GM21381 (cell line): ENCODE measurements around the gene SDC1.

ENCODE experiments used
- ATAC-seq: cut with Tn5 transposase; IDR thresholded peaks from one replicate; pipeline ENCODE4 v1.9.1; 2021; ENCODE audit warnings: mild to moderate bottlenecking, moderate library complexity; ENCODE audit not compliant: unreplicated experiment

The SDC1 gene

GRCh38 chr2:20215183-20216040 is 9.5 kb downstream of the SDC1 start:
- ATAC-seq = no peak

DNA sequence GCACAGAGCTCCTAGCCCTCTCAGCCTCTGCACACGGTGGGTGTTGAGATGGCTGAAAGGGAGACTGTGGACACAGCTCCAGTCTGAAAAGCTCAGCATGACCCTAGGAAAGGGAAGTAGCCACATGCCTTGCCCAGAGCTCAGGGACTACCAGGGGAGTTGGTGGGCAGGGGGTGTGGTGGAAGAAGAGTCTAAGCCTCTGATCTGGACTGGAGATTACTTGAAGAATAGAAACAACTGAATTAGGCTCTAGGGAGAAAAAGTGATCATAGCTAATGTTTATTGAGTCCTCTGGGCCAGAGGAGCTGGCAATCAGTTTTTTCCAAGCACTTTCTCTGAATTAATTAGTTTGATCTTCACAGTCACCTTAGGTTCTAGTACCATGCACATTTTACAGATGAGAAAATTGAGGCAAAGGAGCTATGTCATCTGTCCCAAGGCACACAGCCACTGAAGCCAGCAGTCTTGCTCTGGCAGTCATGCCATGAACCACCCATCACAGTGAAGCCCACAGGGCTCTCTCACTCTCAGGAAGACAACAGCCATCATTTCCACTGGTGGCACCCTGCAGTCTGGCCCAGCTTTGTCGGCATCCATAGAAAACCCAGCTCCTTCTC is 10.3 kb downstream of the SDC1 start:
- ATAC-seq = no peak

DNA sequence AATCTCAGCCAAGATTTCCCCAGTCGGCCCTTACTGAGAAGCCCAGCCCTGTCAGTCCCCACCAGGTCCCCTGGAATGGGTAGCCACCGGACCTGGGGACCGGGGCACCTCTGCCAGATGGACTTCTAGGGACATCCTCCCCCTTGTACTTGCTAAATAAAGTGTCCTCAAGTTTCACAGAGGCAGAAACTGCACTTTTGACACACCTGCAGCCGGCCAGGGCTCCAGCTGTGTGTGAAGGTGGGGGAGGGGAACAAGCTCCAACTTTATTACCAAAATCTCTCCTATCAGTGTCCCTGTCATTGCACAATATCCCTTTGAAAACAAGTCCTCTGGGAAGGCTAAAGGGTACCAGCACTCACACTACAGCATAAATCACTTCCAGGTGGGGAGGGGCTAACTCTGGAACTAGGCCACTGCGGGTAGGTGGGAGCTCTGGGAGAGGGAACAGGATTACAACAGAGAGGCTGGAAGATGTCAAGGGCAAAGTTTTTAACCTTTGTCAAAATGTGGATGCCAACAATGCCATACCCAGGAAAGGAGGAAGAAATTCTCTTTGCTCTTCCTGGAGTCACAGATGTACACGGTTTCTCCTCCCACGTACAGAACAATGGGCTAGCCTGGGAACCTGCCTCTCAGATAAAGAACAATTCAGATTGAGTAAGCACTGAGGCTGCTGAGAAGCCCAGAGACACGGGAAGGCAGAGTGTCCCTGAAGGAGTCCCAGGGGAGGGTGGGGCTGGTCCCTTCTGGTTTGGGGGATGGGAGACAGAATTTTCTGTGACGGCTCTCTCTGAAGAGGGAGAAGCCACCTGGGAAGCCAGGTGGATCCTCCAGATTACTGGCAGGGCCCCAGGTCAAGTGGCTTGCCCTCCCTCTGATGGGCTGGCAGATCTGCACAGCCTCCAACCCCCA is 11.0 kb downstream of the SDC1 start:
- no peak for ATAC-seq

- ATAC-seq = no peak
These were observed 11.9 kb downstream of the SDC1 start for GRCh38 chr2:20212871-20213503.

DNA sequence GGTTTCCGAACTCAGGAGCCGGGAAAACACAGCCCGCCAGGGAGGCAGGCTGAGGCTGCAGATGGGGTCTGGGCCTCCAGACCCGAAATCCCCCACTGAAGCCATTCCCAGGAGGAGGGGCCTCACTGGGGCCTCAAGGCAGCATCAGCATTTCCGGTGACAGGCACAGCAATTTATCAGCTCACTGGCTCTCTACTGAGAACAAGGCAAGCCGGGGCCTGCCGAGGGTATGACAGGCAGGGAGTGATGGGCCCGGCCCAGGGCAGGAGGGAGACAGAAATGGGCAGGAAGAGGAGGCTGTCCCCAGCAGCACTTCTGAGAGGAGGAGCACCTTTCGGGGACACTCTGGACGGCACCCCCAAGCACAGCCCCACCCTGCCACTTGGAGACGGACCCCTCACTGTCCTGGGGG is 12.5 kb downstream of the SDC1 start:
- ATAC-seq = no peak

DNA sequence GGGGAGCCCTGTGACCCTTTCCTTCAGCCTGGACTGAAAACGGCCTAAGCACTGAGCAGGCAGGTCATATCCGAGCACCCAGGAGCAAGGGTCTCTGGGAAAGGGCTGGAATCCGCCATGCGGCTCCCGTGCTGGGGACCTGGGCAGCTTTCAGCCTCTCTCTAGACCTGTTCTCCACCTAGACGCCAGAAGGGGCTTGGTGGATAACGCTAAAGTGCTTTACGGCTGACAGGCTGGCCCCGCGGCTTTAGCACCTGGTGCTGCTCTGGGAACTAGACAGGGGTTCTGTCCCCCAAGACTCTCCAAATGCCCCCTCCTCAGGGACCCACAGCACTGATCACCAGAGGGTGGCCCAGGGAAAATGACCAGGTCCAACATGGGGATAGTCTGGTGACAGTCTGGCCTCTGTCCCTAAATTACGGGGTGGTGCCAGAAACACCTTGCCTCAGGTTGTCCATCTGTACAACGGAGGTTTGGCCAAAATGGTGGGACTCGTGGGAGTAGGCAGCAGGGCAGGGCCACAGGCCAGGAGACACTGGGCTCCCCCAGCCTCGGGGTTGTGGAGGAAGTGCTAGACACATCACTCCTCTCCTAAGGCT is 13.0 kb downstream of the SDC1 start:
- no peak for ATAC-seq

GRCh38 chr2:20211420-20211819 is 13.5 kb downstream of the SDC1 start:
- ATAC-seq = no peak

DNA sequence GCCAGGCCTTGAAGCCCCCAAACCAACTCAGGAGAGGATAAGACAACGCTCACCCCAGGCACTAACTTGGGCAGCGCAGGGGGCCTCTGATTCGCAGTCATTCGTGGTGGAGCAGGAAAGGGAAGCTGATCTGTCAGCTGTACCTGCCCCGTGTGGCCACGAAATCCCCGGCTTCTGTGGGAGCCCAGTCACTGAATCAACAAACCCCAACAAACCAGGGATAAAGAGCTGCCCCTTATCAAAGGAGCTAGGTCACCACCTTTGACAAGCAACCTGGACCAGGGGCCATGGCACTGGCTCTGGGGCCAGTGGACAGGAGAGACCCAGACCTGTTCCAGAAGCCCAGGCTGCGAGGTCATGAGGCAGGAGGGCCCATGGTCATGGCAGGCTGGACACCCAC is 14.5 kb downstream of the SDC1 start:
- no peak for ATAC-seq

GRCh38 chr2:20209373-20210109 is 15.4 kb downstream of the SDC1 start:
- no peak for ATAC-seq

DNA sequence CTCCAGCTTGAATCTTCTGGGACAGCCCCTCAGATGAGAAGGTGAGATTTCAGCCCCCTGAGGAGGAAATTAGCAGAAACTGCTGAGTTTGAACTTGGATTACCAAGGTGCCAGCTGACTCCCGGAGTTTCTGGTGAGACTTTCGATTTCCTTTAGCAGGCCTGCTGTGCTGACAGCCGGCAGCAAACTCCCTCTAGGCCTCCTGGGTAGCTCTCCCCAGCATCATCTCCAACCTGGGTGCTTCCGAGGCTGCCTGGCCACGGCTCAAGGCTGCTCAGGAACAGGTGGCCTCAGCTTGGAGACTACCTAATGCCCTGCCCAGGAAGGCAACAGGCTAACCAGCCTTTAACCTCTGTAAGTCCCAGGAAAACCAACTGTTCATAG is 16.5 kb downstream of the SDC1 start:
- ATAC-seq = no peak

GRCh38 chr2:20207051-20207450 is 17.9 kb downstream of the SDC1 start:
- peak; percentile 62 for ATAC-seq

- no peak for ATAC-seq
These were observed 18.9 kb downstream of the SDC1 start for GRCh38 chr2:20205915-20206524.

DNA sequence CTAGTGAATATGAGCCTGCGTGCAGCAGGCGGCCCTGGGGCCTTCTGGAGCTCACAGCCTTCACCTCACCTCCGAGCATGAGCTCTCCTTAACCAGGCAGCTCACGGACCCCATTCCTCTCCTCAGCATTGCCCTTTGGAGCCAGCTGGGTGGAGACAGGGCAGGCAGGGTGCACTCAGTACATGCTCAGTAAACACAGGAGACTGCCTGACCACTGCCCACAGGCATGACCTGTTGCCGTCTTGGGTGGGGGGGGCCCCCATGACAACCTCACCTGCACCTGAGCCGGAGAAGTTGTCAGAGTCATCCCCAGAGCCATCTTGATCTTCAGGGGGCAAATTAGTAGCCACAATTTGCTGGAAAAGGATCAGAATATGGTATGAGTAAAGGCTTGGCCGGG is 19.9 kb downstream of the SDC1 start:
- no peak for ATAC-seq

DNA sequence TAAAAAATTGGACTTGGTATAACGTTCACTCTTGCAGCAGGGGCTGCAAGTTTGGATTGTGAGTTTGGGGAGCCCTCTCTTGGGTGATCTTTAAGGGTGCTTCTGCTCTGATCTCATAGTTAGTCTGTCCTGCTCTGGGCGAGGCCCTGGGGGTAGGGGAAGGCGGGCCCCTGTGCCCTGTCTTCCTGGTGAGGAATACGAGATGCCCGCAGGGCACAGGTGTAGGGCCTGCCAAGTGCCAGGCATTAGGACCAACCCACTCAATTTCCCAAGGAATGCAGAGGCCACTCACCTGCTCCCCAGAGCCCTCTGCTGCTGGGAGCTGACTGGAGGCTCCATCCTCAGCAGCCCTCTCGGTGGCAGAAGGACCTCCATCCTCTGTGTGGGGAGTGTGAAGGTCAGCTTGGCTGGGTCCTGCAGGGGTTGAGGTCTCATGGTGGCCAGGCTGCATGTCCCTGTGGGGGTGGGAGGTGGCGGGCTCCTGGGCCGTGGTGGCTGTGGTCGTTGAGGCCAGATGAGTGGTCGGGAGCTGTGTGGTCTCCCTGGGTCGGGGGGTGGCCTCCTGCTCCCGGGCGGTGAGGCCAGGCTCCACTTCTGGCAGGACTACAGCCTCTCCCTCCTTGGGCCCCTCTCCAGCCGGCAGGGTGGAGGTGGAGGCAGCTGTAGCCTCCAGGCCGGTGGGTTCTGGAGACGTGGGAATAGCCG is 21.3 kb downstream of the SDC1 start:
- no peak for ATAC-seq

GRCh38 chr2:20203072-20203471 is 21.9 kb downstream of the SDC1 start:
- ATAC-seq = no peak

DNA sequence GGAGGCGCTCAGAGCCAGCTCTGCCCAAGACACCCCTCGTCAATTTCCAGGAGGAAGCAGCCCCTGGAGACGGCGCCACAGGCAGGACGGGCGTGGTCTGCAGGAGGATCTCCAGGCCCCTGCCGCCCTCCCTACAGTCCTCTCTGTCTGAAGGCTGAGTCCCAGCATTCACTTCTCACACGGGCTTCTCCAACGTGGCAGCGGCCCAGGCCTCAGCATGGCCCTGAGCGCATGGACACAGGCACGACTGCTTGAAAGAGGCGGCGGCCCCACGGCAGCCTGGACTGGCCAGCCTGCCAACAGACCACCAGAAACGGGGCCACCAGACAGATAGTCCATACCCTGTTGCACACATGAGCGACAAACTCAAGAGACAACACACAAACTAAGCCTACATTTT is 23.3 kb downstream of the SDC1 start:
- ATAC-seq = no peak

GRCh38 chr2:20200697-20201555 is 24.0 kb downstream of the SDC1 start:
- no peak for ATAC-seq
